ENCODE data around the gene MC2R.

The MC2R gene

DNA sequence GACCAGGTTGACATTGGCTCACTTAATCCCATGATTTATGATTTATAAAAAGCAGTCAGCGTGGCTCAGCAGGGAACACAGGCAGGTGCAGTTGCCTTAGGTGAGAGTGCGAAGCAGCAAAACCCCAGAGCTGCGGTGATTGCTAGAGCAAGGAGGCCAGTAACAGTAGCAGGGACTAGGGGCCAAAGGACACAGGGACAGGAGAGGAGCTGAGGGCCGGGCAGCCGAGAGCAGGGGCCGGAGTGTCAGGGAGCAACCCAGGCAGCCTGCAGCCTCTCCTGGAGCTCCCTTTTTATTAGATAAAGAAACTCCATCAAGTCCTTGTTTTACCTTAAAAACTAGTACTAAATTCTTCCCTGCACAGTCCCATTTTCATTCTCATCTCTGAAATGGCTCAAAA is 4.3 kb downstream of the MC2R start:
- in situ Hi-C loops (cut with HindIII; ENCODE audit: low pct_ligation_motif_present, low sequenced_read_pairs): no loop called here
- DNase-seq: no peak
- TF ChIP-seq, protein P1, sequence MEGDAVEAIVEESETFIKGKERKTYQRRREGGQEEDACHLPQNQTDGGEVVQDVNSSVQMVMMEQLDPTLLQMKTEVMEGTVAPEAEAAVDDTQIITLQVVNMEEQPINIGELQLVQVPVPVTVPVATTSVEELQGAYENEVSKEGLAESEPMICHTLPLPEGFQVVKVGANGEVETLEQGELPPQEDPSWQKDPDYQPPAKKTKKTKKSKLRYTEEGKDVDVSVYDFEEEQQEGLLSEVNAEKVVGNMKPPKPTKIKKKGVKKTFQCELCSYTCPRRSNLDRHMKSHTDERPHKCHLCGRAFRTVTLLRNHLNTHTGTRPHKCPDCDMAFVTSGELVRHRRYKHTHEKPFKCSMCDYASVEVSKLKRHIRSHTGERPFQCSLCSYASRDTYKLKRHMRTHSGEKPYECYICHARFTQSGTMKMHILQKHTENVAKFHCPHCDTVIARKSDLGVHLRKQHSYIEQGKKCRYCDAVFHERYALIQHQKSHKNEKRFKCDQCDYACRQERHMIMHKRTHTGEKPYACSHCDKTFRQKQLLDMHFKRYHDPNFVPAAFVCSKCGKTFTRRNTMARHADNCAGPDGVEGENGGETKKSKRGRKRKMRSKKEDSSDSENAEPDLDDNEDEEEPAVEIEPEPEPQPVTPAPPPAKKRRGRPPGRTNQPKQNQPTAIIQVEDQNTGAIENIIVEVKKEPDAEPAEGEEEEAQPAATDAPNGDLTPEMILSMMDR (IDR thresholded peaks at IDR 0.05; ENCODE audit: low read depth, low read length, missing control alignments): no peak
- H3K36me3 ChIP-seq (replicated peaks): no peaks in the 10 kb centered on the region
- no peaks in the 10 kb centered on the region for H3K27me3 ChIP-seq (replicated peaks)
- H3K4me3 ChIP-seq (ENCODE audit: low read depth, low read length): no peak overlapping the region
- no peak overlapping the region for H3K27ac ChIP-seq

DNA sequence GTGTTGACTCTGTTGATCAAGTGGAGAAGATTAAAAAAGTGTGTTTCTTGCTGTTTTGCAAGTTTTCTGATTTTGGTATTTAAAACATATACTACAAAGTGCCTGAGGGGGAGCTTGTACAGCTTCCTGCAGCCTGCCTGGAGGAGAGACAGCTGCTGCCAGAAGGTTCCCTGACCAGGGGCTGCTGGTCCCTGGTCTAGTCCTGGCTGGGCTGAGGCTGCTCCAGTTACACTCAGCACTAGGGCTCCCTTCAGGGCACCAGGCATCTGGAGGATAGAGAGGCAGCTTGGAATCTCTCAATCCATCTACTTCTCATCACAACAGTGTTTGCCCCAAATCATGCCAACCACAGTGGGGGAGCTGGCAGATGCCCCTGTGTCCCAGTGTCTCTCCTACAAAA is 4.8 kb downstream of the MC2R start:
- H3K27me3 ChIP-seq (replicated peaks): no peaks in the 10 kb centered on the region
- H3K4me3 ChIP-seq (ENCODE audit: low read depth, low read length): no peak overlapping the region
- H3K36me3 ChIP-seq (replicated peaks): no peaks in the 10 kb centered on the region
- H3K27ac ChIP-seq: no peak overlapping the region
- no peak for DNase-seq
- in situ Hi-C loops (cut with HindIII; ENCODE audit: low pct_ligation_motif_present, low sequenced_read_pairs): no loop called here
- TF ChIP-seq, protein P1 (IDR thresholded peaks at IDR 0.05; ENCODE audit: low read depth, low read length, missing control alignments): no peak

DNA sequence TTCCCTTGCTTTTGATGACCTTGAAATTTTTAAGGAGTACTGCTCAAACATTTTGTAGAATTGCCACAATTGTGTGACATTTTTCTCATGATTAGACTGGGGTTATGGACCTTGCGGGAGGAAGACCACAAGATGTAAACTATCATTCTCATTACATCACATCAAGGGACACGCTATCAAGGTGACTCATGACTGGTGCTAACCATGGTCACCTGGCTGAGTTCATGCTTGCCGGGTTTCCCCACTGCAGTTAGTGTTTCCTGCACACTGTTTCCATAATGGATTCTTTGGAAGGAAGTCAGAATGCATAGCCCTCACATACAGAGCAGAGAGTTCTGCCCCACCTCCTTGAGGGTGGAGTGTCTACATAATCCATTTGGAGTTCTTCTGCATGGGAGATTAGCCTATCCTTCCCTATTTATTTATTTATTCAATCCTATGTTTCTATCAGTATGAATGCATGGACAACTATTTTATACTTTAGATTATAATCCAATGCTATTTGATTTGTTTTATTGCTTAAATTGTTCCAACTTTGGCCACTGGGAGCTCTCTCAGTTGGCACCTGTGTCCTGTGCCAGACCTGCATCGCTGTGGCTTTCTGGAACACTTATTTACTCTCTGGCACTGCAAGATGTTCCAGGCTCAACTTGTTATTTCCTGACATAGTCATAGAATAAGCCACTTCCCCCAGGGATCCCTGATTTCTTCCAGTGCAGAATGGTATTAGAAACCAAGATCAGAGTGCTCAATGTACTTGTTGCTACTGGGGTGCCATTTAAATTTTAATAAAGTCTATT is 6.0 kb downstream of the MC2R start:
- in situ Hi-C loops (cut with HindIII; ENCODE audit: low pct_ligation_motif_present, low sequenced_read_pairs): no loop called here
- TF ChIP-seq, protein P1 (IDR thresholded peaks at IDR 0.05; ENCODE audit: low read depth, low read length, missing control alignments): no peak
- no peak for DNase-seq
- no peaks in the 10 kb centered on the region for H3K36me3 ChIP-seq (replicated peaks)
- H3K27ac ChIP-seq: no peak overlapping the region
- no peak overlapping the region for H3K4me3 ChIP-seq (ENCODE audit: low read depth, low read length)
- no peaks in the 10 kb centered on the region for H3K27me3 ChIP-seq (replicated peaks)

DNA sequence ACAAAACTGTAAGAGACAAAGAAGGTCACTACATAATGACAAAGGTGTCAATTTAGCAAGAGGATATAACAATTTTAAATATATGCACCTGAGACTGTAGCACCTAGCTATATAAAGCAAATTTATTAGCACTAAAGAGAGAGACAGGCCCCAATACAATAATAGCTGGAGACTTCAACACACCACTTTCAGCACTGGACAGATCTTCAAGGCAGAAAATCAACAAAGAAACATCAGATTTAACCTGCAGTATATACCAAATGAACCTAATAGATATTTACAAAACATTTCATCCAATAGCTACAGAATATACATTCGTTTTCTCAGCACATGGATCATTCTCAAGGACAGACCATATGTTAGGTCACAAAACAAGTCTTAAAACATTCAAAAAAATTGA is 14.7 kb downstream of the MC2R start:
- Histone ChIP-seq H3K27me3 (replicated peaks) (no peaks in the 10 kb centered on the region), H3K27ac (no peak overlapping the region), H3K4me3 (ENCODE audit: low read depth, low read length) (no peak overlapping the region), H3K36me3 (replicated peaks) (no peaks in the 10 kb centered on the region)
- TF ChIP-seq, protein P1 (IDR thresholded peaks at IDR 0.05; ENCODE audit: low read depth, low read length, missing control alignments): no peak
- in situ Hi-C loops (cut with HindIII; ENCODE audit: low pct_ligation_motif_present, low sequenced_read_pairs): no loop called here
- DNase-seq: no peak

DNA sequence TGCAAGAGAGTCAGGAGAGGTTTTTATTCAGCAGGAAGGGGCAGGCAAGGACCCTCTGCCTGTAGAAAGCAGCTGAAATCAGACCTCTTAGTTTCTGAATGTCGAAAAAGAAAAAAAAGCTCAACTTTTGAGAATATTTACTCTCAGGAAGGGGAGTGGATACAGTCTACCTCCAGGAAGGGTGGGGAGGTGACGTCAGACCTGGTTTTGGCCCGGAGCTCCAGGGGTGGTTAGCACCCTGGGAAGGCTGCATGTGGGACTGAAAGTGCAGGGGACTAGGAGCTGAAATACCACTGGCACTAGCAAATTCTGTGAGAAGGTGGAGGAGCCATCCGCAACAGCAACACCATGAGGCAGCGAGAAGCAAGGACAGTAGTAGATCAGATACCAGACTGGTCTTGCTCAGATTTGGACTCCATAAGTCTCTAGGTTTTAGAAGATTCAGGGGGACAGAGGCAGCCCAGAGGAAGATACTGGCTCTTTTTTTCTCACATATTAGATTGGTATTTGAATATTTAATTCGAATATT is 19.8 kb downstream of the MC2R start:
- TF ChIP-seq, protein P1 (IDR thresholded peaks at IDR 0.05; ENCODE audit: low read depth, low read length, missing control alignments): no peak
- Histone ChIP-seq H3K27me3 (replicated peaks) (no peaks in the 10 kb centered on the region), H3K27ac (no peak overlapping the region), H3K4me3 (ENCODE audit: low read depth, low read length) (no peak overlapping the region), H3K36me3 (replicated peaks) (no peaks in the 10 kb centered on the region)
- in situ Hi-C loops (cut with HindIII; ENCODE audit: low pct_ligation_motif_present, low sequenced_read_pairs): no loop called here
- no peak for DNase-seq
